Activated CD8-positive, alpha-beta T cell treated with anti-CD3 and anti-CD28 coated beads for 36 hours (primary cell): ENCODE results near the gene CACNA2D4. TPM values are rescaled to one million over a fixed set of nuclear protein-coding genes. Genes with fewer than 3 reads are reported as not detected.

Experiments used
- ATAC-seq: fragments of 200-7000 bp; cut with Tn5 transposase; one replicate; pipeline ENCODE4 v1.10.0; 2021; ENCODE audit warnings: mild to moderate bottlenecking, moderate library complexity
- CTCF ChIA-PET: fragments of 350-600 bp; sonication (Branson Sonifier 250); formaldehyde crosslinking; loops from one replicate; lab custom pipeline; 2021; ENCODE audit warnings: antibody characterized with exemption; lab: Charles Lee
- POLR2A ChIA-PET: fragments of 350-600 bp; sonication (Branson Sonifier 250); formaldehyde crosslinking; loops from one replicate; lab custom pipeline; 2021; ENCODE audit warnings: antibody characterized with exemption; lab: Charles Lee
- DNase-seq: peaks from one replicate; pipeline ENCODE4 v3.0.0-alpha.2; 2020
- H3K27ac Mint-ChIP-seq: one replicate; pipeline ENCODE4 v1.8.0; 2021; ENCODE audit warnings: mild to moderate bottlenecking, mixed read lengths
- H3K27me3 Mint-ChIP-seq: one replicate; pipeline ENCODE4 v1.8.0; 2021; ENCODE audit warnings: mixed read lengths
- H3K36me3 Mint-ChIP-seq: one replicate; pipeline ENCODE4 v1.8.0; 2021; ENCODE audit warnings: low read depth, mixed read lengths
- H3K4me1 Mint-ChIP-seq: one replicate; pipeline ENCODE4 v1.8.0; 2021; ENCODE audit warnings: low read depth, mixed read lengths
- H3K4me3 Mint-ChIP-seq: one replicate; pipeline ENCODE4 v1.8.0; 2021; ENCODE audit warnings: mild to moderate bottlenecking, moderate library complexity, mixed read lengths
- H3K9me3 Mint-ChIP-seq: one replicate; pipeline ENCODE4 v1.8.0; 2021; ENCODE audit warnings: mixed read lengths
- intact Hi-C: fragments of 100-400 bp; cut with micrococcal nuclease; formaldehyde crosslinking; loops from one replicate; pipeline ENCODE4 v1.10.0; 2022
- total RNA-seq, 2 experiments: library from RNA; stranded (reverse); gene quantifications; one replicate each; pipeline ENCODE4 v1.2.3, GENCODE V29; 2021
- TF ChIP-seq, protein P1 (sequence below): fragments of 200-600 bp; IDR thresholded peaks from one replicate; pipeline ENCODE4 v1.8.0; 2022; ENCODE audit warnings: antibody characterized with exemption, mild to moderate bottlenecking

Gene CACNA2D4
- total RNA-seq, 2 experiments from 2014 or later = 4.2 to 4.3 TPM

GRCh38 chr12:1865284-1865866, 53.1 kb downstream of the CACNA2D4 start:
- H3K27me3 Mint-ChIP-seq = peaks cover 30% of the 10 kb centered on the region
- no peak overlapping the region for H3K27ac Mint-ChIP-seq
- H3K36me3 Mint-ChIP-seq = no peaks in the 10 kb centered on the region
- ATAC-seq (no peak), DNase-seq (no peak)
- TF ChIP-seq, protein P1, sequence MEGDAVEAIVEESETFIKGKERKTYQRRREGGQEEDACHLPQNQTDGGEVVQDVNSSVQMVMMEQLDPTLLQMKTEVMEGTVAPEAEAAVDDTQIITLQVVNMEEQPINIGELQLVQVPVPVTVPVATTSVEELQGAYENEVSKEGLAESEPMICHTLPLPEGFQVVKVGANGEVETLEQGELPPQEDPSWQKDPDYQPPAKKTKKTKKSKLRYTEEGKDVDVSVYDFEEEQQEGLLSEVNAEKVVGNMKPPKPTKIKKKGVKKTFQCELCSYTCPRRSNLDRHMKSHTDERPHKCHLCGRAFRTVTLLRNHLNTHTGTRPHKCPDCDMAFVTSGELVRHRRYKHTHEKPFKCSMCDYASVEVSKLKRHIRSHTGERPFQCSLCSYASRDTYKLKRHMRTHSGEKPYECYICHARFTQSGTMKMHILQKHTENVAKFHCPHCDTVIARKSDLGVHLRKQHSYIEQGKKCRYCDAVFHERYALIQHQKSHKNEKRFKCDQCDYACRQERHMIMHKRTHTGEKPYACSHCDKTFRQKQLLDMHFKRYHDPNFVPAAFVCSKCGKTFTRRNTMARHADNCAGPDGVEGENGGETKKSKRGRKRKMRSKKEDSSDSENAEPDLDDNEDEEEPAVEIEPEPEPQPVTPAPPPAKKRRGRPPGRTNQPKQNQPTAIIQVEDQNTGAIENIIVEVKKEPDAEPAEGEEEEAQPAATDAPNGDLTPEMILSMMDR = no peak
- no peak overlapping the region for H3K4me3 Mint-ChIP-seq
- H3K4me1 Mint-ChIP-seq = no peaks in the 10 kb centered on the region
- ChIA-PET POLR2A (no interaction called here), CTCF (no interaction called here)
- H3K9me3 Mint-ChIP-seq = no peaks in the 10 kb centered on the region
- intact Hi-C loops = no loop called here

GRCh38 chr12:1864867-1865266, 53.6 kb downstream of the CACNA2D4 start:
- ATAC-seq = no peak
- H3K4me3 Mint-ChIP-seq = no peak overlapping the region
- H3K4me1 Mint-ChIP-seq = no peaks in the 10 kb centered on the region
- ChIA-PET POLR2A (no interaction called here), CTCF (no interaction called here)
- H3K27ac Mint-ChIP-seq = no peak overlapping the region
- no peak for DNase-seq
- intact Hi-C loops = no loop called here
- TF ChIP-seq, protein P1 = no peak
- H3K27me3 Mint-ChIP-seq = peaks cover 30% of the 10 kb centered on the region
- H3K36me3 Mint-ChIP-seq = no peaks in the 10 kb centered on the region
- H3K9me3 Mint-ChIP-seq = no peaks in the 10 kb centered on the region

- Mint-ChIP-seq H3K27ac (no peak overlapping the region), H3K4me1 (no peaks in the 10 kb centered on the region), H3K4me3 (no peak overlapping the region), H3K36me3 (no peaks in the 10 kb centered on the region), H3K9me3 (no peaks in the 10 kb centered on the region), H3K27me3 (peaks cover 28% of the 10 kb centered on the region)
- POLR2A ChIA-PET = no interaction called here
- TF ChIP-seq, protein P1 = no peak
- intact Hi-C loops = no loop called here
- DNase-seq (no peak), ATAC-seq (no peak)
- CTCF ChIA-PET = no interaction called here
Measured at GRCh38 chr12:1864456-1864855, 54.0 kb downstream of the CACNA2D4 start.

DNA sequence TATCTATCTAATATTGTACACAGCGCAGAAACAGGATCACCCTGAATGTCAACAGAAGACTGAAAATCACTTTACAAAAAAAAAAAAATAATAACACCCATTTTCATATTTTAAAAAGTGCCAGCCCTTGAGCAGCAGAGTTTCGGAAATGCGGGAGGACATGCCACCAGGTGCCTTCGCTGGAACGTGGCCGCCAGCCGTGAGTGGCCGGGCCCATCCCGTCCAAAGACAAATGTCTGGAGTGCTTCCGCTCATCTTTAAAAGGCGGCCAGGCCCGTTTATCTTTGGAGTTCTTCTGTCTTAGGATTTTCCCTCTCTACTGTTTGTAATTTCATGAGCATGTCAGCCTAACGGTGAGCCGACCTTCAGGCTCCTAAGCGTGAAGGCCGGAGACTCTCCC, 54.6 kb downstream of the CACNA2D4 start:
- DNase-seq (no peak), ATAC-seq (no peak)
- Mint-ChIP-seq H3K36me3 (no peaks in the 10 kb centered on the region), H3K27ac (no peak overlapping the region), H3K27me3 (peaks cover 27% of the 10 kb centered on the region), H3K4me3 (no peak overlapping the region), H3K9me3 (no peaks in the 10 kb centered on the region), H3K4me1 (no peaks in the 10 kb centered on the region)
- ChIA-PET CTCF (no interaction called here), POLR2A (no interaction called here)
- TF ChIP-seq, protein P1 = no peak
- intact Hi-C loops = no loop called here

- intact Hi-C loops = no loop called here
- CTCF ChIA-PET = interaction anchor here (1.9 kb wide), 1 partner anchor 77 kb away, joined by 7 read pairs; no protein-coding TSS in a partner anchor
- ATAC-seq (no peak), DNase-seq (no peak)
- H3K4me3 Mint-ChIP-seq = no peak overlapping the region
- peaks cover 23% of the 10 kb centered on the region for H3K27me3 Mint-ChIP-seq
- POLR2A ChIA-PET = interaction anchor here (1.5 kb wide), 1 partner anchor 12 kb away, joined by 3 read pairs; no protein-coding TSS in a partner anchor
- TF ChIP-seq, protein P1 = no peak
- no peaks in the 10 kb centered on the region for H3K4me1 Mint-ChIP-seq
- H3K36me3 Mint-ChIP-seq = no peaks in the 10 kb centered on the region
- H3K9me3 Mint-ChIP-seq = no peaks in the 10 kb centered on the region
- no peak overlapping the region for H3K27ac Mint-ChIP-seq
Measured at GRCh38 chr12:1862973-1863372, 55.5 kb downstream of the CACNA2D4 start.
